ENCODE data around the gene TYMS. TPM values are rescaled to one million over a fixed set of nuclear protein-coding genes. Genes with fewer than 3 reads are reported as not detected.

Gene TYMS
- total and polyA plus RNA-seq, 9 of the 15 experiments (the other 6 are each of a cell fraction or from before 2014, with no cell fraction given), result 69.1 to 409 (median 175) TPM

- peak; percentile 76 for TF ChIP-seq GABPA (tag; conservative IDR thresholded peaks at IDR 0.05; ENCODE audit: low read depth)
- TF ChIP-seq CCAR2 (IDR thresholded peaks at IDR 0.05; ENCODE audit: low read depth, low read length), result no peak
- TF ChIP-seq RNF219 (CRISPR knock-in tag; IDR thresholded peaks at IDR 0.05), result no peak
- TF ChIP-seq CTCFL (IDR thresholded peaks at IDR 0.05; ENCODE audit: borderline replicate concordance, insufficient read depth, low read depth, low read length, poor library complexity, severe bottlenecking), result peak; percentile 13
- no peak for TF ChIP-seq NUFIP1 (IDR thresholded peaks at IDR 0.05; ENCODE audit: partially characterized antibody)
- TF ChIP-seq TCFL5 (CRISPR knock-in tag; conservative IDR thresholded peaks at IDR 0.05), result no peak
- no peak for TF ChIP-seq SMARCC2 (IDR thresholded peaks at IDR 0.05; ENCODE audit: low read depth)
- TF ChIP-seq STAT5B (CRISPR knock-in tag; IDR thresholded peaks at IDR 0.05), result no peak
- peak; percentile 12; the same call in 1 of the 2 replicates for TF ChIP-seq TOE1 (IDR thresholded peaks at IDR 0.05; ENCODE audit: borderline replicate concordance)
- no peak for TF ChIP-seq TOE1 (CRISPR knock-in tag; IDR thresholded peaks at IDR 0.05; ENCODE audit: borderline replicate concordance, low read depth)
- TF ChIP-seq ZNF77 (CRISPR knock-in tag; IDR thresholded peaks at IDR 0.05), result no peak
- TF ChIP-seq E2F8 (IDR thresholded peaks at IDR 0.05; ENCODE audit: low read depth, partially characterized antibody), result peak; percentile 85
- TF ChIP-seq HMGN3 (IDR thresholded peaks at IDR 0.05; ENCODE audit: borderline replicate concordance, extremely low read depth, insufficient read length, low read depth, low read length), result peak; percentile 53
- TF ChIP-seq TFAP4 (CRISPR knock-in tag; IDR thresholded peaks at IDR 0.05; ENCODE audit: borderline replicate concordance), result peak; percentile 98
- TF ChIP-seq POLR3G (IDR thresholded peaks at IDR 0.05; ENCODE audit: extremely low read depth, insufficient read length, insufficient replicate concordance), result no peak
- TF ChIP-seq ZNF717 (CRISPR knock-in tag; IDR thresholded peaks at IDR 0.05), result no peak
- TF ChIP-seq ZNF707 (CRISPR knock-in tag; conservative IDR thresholded peaks at IDR 0.05), result no peak
- peak; percentile 73 for TF ChIP-seq DACH1 (IDR thresholded peaks at IDR 0.05; ENCODE audit: partially characterized antibody)
- TF ChIP-seq MCM2 (IDR thresholded peaks at IDR 0.05; ENCODE audit: low read depth), result no peak
These were observed at the start of gene TYMS (continued) for GRCh38 chr18:657311-658000.
